A549 (cell line): Measurements from ENCODE around the gene CAPNS2.

Experiments used
- CBX8 ChIP-seq: fragments of 200-600 bp; sonication (generic); IDR thresholded peaks from 2 replicates; pipeline ENCODE4 v1.6.1; 2016
- EP300 ChIP-seq, 2 experiments: fragments of >200 bp; sonication (Bioruptor Twin); formaldehyde crosslinking; IDR thresholded peaks; 2 replicates in 1 of 2; 3 replicates in 1 of 2; pipeline ENCODE4 v1.6.1; 2016 to 2017
- KDM1A ChIP-seq: fragments of 200-600 bp; sonication (generic); IDR thresholded peaks from 2 replicates; pipeline ENCODE4 v1.6.1; 2016; ENCODE audit warnings: low read depth, mild to moderate bottlenecking
- KDM5A ChIP-seq: fragments of 200-600 bp; sonication (generic); IDR thresholded peaks from 2 replicates; pipeline ENCODE4 v1.6.1; 2016; ENCODE audit warnings: antibody characterized with exemption, mild to moderate bottlenecking
- NR3C1 ChIP-seq: fragments of >200 bp; sonication (Bioruptor Twin); formaldehyde crosslinking; IDR thresholded peaks from 3 replicates; pipeline ENCODE4 v1.6.1; 2017
- TF ChIP-seq, protein P1 (sequence below): IDR thresholded peaks from 2 replicates; pipeline ENCODE4 v1.6.1; 2012
- TF ChIP-seq, protein P2 (sequence below): fragments of >200 bp; sonication (Bioruptor Twin); formaldehyde crosslinking; IDR thresholded peaks from 3 replicates; pipeline ENCODE4 v1.5.1; 2016

DNA sequence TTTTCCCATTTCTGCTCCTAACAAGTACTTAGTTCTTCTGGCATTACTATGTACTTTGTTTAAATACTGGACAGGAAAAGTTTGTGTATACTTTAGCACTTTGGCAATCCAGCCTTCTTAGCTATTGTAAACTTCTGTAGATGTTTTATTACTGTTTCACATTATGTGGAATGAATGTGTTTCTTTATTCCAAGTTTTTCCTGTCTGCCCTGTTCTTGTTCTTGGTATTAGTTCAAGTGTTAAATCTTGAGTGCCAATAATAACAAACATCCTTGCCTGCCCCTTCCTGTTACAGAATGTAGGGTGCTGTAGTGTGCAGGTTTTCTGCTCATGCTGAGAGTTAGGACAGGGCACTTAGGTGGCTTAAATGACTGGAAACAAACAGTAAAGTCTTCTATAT, 7.3 kb upstream of the CAPNS2 start:
- no peak for TF ChIP-seq NR3C1
- TF ChIP-seq, protein P1, sequence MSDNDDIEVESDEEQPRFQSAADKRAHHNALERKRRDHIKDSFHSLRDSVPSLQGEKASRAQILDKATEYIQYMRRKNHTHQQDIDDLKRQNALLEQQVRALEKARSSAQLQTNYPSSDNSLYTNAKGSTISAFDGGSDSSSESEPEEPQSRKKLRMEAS = no peak
- TF ChIP-seq, protein P2, sequence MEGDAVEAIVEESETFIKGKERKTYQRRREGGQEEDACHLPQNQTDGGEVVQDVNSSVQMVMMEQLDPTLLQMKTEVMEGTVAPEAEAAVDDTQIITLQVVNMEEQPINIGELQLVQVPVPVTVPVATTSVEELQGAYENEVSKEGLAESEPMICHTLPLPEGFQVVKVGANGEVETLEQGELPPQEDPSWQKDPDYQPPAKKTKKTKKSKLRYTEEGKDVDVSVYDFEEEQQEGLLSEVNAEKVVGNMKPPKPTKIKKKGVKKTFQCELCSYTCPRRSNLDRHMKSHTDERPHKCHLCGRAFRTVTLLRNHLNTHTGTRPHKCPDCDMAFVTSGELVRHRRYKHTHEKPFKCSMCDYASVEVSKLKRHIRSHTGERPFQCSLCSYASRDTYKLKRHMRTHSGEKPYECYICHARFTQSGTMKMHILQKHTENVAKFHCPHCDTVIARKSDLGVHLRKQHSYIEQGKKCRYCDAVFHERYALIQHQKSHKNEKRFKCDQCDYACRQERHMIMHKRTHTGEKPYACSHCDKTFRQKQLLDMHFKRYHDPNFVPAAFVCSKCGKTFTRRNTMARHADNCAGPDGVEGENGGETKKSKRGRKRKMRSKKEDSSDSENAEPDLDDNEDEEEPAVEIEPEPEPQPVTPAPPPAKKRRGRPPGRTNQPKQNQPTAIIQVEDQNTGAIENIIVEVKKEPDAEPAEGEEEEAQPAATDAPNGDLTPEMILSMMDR = no peak
- no peak for TF ChIP-seq EP300 (IDR thresholded peaks at IDR 0.05)
- TF ChIP-seq KDM1A = no peak
- no peak for TF ChIP-seq CBX8
- no peak for TF ChIP-seq KDM5A
